Tibial nerve (tissue), 4 donors: ENCODE data around the gene AHNAK2. TPM values are rescaled to one million over a fixed set of nuclear protein-coding genes. Genes with fewer than 3 reads are reported as not detected.

ENCODE experiments used
- DNase-seq, 2 donors: peaks; one replicate each; pipeline ENCODE4 v3.0.0-alpha.2; 2019; ENCODE audit warnings: low spot score in 2 of 2
- H3K27ac ChIP-seq, 4 donors: fragments of 200-600 bp; sonication (generic) in 3 of 4; one replicate each; pipeline ENCODE4 v1.5.1; 2017 to 2019; ENCODE audit warnings: mild to moderate bottlenecking in 1 of 4
- H3K27me3 ChIP-seq, 2 donors: fragments of 200-600 bp; sonication (generic) in 1 of 2; one replicate each; pipeline versions ENCODE4 v1.5.1 to v1.6.0; 2017 to 2019
- H3K36me3 ChIP-seq, 3 donors: fragments of 200-600 bp; sonication (generic); one replicate each; pipeline ENCODE4 v1.5.1; 2018 to 2019
- H3K4me1 ChIP-seq, 4 donors: fragments of 200-600 bp; sonication (generic) in 3 of 4; one replicate each; pipeline ENCODE4 v1.5.1; 2017 to 2019
- H3K4me3 ChIP-seq, 4 donors: fragments of 200-600 bp; sonication (generic) in 3 of 4; one replicate each; pipeline ENCODE4 v1.5.1; 2017 to 2019; ENCODE audit warnings: mild to moderate bottlenecking in 1 of 4, moderate library complexity in 1 of 4
- H3K9me3 ChIP-seq, 4 donors: fragments of 200-600 bp; sonication (generic) in 3 of 4; one replicate each; pipeline ENCODE4 v1.5.1; 2017 to 2019
- CTCF ChIP-seq, 5 experiments: fragments of 200-600 bp in 3 of 5; fragments of 450-650 bp in 2 of 5; sonication (generic) in 3 of 5; IDR thresholded peaks; one replicate each; pipeline ENCODE4 v1.5.1; 2016 to 2019; ENCODE audit warnings: antibody characterized with exemption in 5 of 5, mild to moderate bottlenecking in 3 of 5, moderate library complexity in 2 of 5
- EP300 ChIP-seq, 2 donors: sonication (generic); formaldehyde crosslinking; IDR thresholded peaks; one replicate each; pipeline ENCODE4 v1.6.1; 2017; ENCODE audit warnings: antibody characterized with exemption in 2 of 2, mild to moderate bottlenecking in 1 of 2
- POLR2A ChIP-seq, 2 donors: fragments of 450-650 bp; IDR thresholded peaks; one replicate each; pipeline ENCODE4 v1.6.1; 2017; ENCODE audit warnings: antibody characterized with exemption in 2 of 2, mild to moderate bottlenecking in 2 of 2, moderate library complexity in 2 of 2
- WGBS, 2 donors: methylation state at CpG; one replicate each; pipeline ENCODE4 v1.1.5; 2018; 5-methylcytosine and 5-hydroxymethylcytosine counted together
- total RNA-seq, 4 donors: library from RNA; depleted of rRNA; stranded (reverse); fragments of >200 nt; gene quantifications; one replicate each; pipeline ENCODE4 v1.1.0, GENCODE V29; 2016

AHNAK2 gene
- total RNA-seq, 4 donors from 2014 or later = 31.2 to 152 (median 118) TPM

GRCh38 chr14:104979758-104980610 lies 1.8 kb upstream of the AHNAK2 start:
- H3K36me3 ChIP-seq = no peaks in the 10 kb centered on the region
- no peaks in the 10 kb centered on the region for H3K9me3 ChIP-seq
- peaks cover 0 to 20% of the 10 kb centered on the region in 2 donors for H3K27me3 ChIP-seq
- DNase-seq = no peak
- TF ChIP-seq EP300 (IDR thresholded peaks at IDR 0.05) (peak in 1 of 2 donors; percentile 8), POLR2A (IDR thresholded peaks at IDR 0.05) (no peak), CTCF (IDR thresholded peaks at IDR 0.05) (no peak)
- H3K4me1 ChIP-seq = peaks cover 0 to 36% (median 20%) of the 10 kb centered on the region in 4 donors
- H3K4me3 ChIP-seq = no peak overlapping the region
- H3K27ac ChIP-seq = peak overlapping the region in 1 of 4 donors; percentile 26
- WGBS, 2 donors = 76 to 86% methylated on average over 5 to 18 of the region's 19 CpGs

- Histone ChIP-seq H3K4me3 (peak overlapping the region in 3 of 4 donors; percentile 22 to 68 (median 38)), H3K36me3 (no peaks in the 10 kb centered on the region), H3K27ac (peak overlapping the region in 2 of 4 donors; percentile 31 to 48), H3K4me1 (peaks cover 0 to 45% (median 25%) of the 10 kb centered on the region in 4 donors), H3K9me3 (no peaks in the 10 kb centered on the region), H3K27me3 (peaks cover 0 to 20% of the 10 kb centered on the region in 2 donors)
- no peak for DNase-seq
- TF ChIP-seq EP300 (IDR thresholded peaks at IDR 0.05) = no peak
- no peak for TF ChIP-seq POLR2A (IDR thresholded peaks at IDR 0.05)
- no peak for TF ChIP-seq CTCF (IDR thresholded peaks at IDR 0.05)
- WGBS, 2 donors = 46 to 54% methylated on average over 28 to 32 of the region's 32 CpGs
These were observed 845 bp upstream of the AHNAK2 start for GRCh38 chr14:104978746-104979691.

- no peak for DNase-seq
- peaks cover 0 to 64% (median 36%) of the 10 kb centered on the region in 4 donors for H3K4me1 ChIP-seq
- H3K9me3 ChIP-seq = no peaks in the 10 kb centered on the region
- H3K27me3 ChIP-seq = peaks cover 0 to 20% of the 10 kb centered on the region in 2 donors
- 72 to 76% methylated on average over 9 to 10 of the region's 11 CpGs for WGBS, 2 donors
- no peak for TF ChIP-seq EP300 (IDR thresholded peaks at IDR 0.05)
- TF ChIP-seq POLR2A (IDR thresholded peaks at IDR 0.05) = no peak
- TF ChIP-seq CTCF (IDR thresholded peaks at IDR 0.05) = no peak
- no peaks in the 10 kb centered on the region for H3K36me3 ChIP-seq
- no peak overlapping the region for H3K27ac ChIP-seq
- H3K4me3 ChIP-seq = peak overlapping the region; percentile 22 to 68 (median 36)
These were observed 1.0 kb downstream of the AHNAK2 start for GRCh38 chr14:104977008-104977680.

GRCh38 chr14:104976198-104977007 lies 1.8 kb downstream of the AHNAK2 start:
- Histone ChIP-seq H3K36me3 (no peaks in the 10 kb centered on the region), H3K9me3 (no peaks in the 10 kb centered on the region), H3K27me3 (peaks cover 0 to 20% of the 10 kb centered on the region in 2 donors), H3K4me3 (no peak overlapping the region), H3K4me1 (peaks cover 0 to 71% (median 39%) of the 10 kb centered on the region in 4 donors), H3K27ac (peak overlapping the region in 1 of 4 donors; percentile 12)
- WGBS, 2 donors = 44 to 61% methylated on average over 14 to 21 of the region's 21 CpGs
- TF ChIP-seq CTCF (IDR thresholded peaks at IDR 0.05) (peak; percentile 84 to 92 (median 89)), EP300 (IDR thresholded peaks at IDR 0.05) (no peak), POLR2A (IDR thresholded peaks at IDR 0.05) (no peak)
- DNase-seq = peak; percentile 71 to 73
